Endodermal cell (in vitro differentiated cells): Measurements from ENCODE around the gene PCDH19. TPM values are rescaled to one million over a fixed set of nuclear protein-coding genes. Genes with fewer than 3 reads are reported as not detected.

Source experiments
- DNase-seq: peaks from one replicate; pipeline ENCODE4 v3.0.0-alpha.2; 2017
- H3K27ac ChIP-seq: 2 replicates; pipeline ENCODE4 v1.5.1; 2013; ENCODE audit warnings: mild to moderate bottlenecking, low read depth, low read length, moderate library complexity
- H3K27me3 ChIP-seq: 2 replicates; pipeline ENCODE4 v1.6.1; 2013; ENCODE audit warnings: mild to moderate bottlenecking, low read length, moderate library complexity; ENCODE audit not compliant: insufficient read depth, control insufficient read depth, poor library complexity, severe bottlenecking
- H3K36me3 ChIP-seq: 2 replicates; pipeline ENCODE4 v1.7.0; 2013; ENCODE audit warnings: mild to moderate bottlenecking, low read length, moderate library complexity; ENCODE audit not compliant: control insufficient read depth, insufficient read depth
- H3K4me1 ChIP-seq: one replicate; pipeline ENCODE4 v1.7.0; 2013; ENCODE audit warnings: low read length; ENCODE audit not compliant: control insufficient read depth, insufficient read depth
- H3K4me3 ChIP-seq: 2 replicates; pipeline ENCODE4 v1.5.1; 2013; ENCODE audit warnings: mild to moderate bottlenecking, low read length, moderate library complexity
- H3K9ac ChIP-seq: 2 replicates; pipeline ENCODE4 v1.6.1; 2013; ENCODE audit warnings: mild to moderate bottlenecking, low read length, moderate library complexity; ENCODE audit not compliant: poor library complexity, severe bottlenecking; ENCODE audit errors: extremely low read depth
- H3K9me3 ChIP-seq: 2 replicates; pipeline ENCODE4 v1.6.1; 2013; ENCODE audit warnings: mild to moderate bottlenecking, low read length, moderate library complexity; ENCODE audit not compliant: control insufficient read depth
- H3K27ac Mint-ChIP-seq: 2 replicates; pipeline ENCODE4 v1.8.0; 2020; ENCODE audit warnings: mixed read lengths
- H3K27me3 Mint-ChIP-seq: 2 replicates; pipeline ENCODE4 v1.8.0; 2021; ENCODE audit warnings: mild to moderate bottlenecking, mixed read lengths; ENCODE audit not compliant: insufficient read depth
- H3K36me3 Mint-ChIP-seq: 2 replicates; pipeline ENCODE4 v1.8.0; 2020; ENCODE audit warnings: low read depth, mixed read lengths
- H3K4me1 Mint-ChIP-seq: 2 replicates; pipeline ENCODE4 v1.8.0; 2020; ENCODE audit warnings: mixed read lengths
- H3K4me3 Mint-ChIP-seq: 2 replicates; pipeline ENCODE4 v1.8.0; 2020; ENCODE audit warnings: mild to moderate bottlenecking, moderate library complexity, mixed read lengths
- H3K9me3 Mint-ChIP-seq: 2 replicates; pipeline ENCODE4 v1.8.0; 2020; ENCODE audit warnings: mild to moderate bottlenecking, mixed read lengths
- CTCF ChIP-seq: fragments of 200-600 bp; sonication (generic); conservative IDR thresholded peaks from 2 replicates; pipeline ENCODE4 v1.5.0; 2021; ENCODE audit warnings: antibody characterized with exemption, mild to moderate bottlenecking
- WGBS, 2 experiments: methylation state at CpG; one replicate each; pipeline versions ENCODE4 v1.1.5 to v1.1.7; 2013; ENCODE audit warnings: missing lambda C conversion rate in 2 of 2, mixed read lengths in 1 of 2; ENCODE audit not compliant: insufficient coverage in 1 of 2, insufficient read length in 1 of 2; 5-methylcytosine and 5-hydroxymethylcytosine counted together
- total RNA-seq, 2 donors: library from RNA; stranded (reverse); fragmentation: NEBNext Ultra II Directional in 1 of 2; extraction: Animal tissue kit (Norgen Biotek cat#: 25700) in 1 of 2; gene quantifications; 2 replicates in 1 of 2; 3 replicates in 1 of 2; pipeline ENCODE4 v1.2.1, GENCODE V29; 2021

The PCDH19 gene
- total RNA-seq, 2 donors from 2014 or later = 0.20 to 1.5 TPM

DNA sequence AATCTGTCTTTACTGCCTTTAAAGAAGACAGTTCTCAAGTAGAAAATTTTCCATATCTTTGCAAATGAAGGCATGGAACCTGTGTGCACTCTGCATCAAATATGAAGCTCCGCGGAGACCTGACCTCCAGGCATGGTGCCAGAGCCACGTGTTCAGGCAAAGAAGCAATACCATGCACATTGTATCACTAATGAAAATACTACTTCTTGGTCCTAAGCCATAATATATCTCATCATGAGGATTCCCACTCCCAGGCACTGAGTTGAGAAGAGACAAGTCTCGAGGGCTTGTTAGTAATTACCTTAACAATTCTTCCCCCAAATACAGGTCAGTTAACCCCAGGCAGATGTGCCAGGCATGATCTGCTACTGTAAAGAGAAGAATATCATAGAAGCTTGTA is 56.7 kb downstream of the PCDH19 start:
- Histone ChIP-seq H3K4me1 (no peaks in the 10 kb centered on the region), H3K27me3 (no peaks in the 10 kb centered on the region), H3K4me3 (no peak overlapping the region), H3K27ac (no peak overlapping the region), H3K36me3 (no peaks in the 10 kb centered on the region), H3K9me3 (no peaks in the 10 kb centered on the region), H3K9ac (no peak overlapping the region)
- Mint-ChIP-seq H3K4me3 (no peak overlapping the region), H3K4me1 (peaks cover 5% of the 10 kb centered on the region), H3K36me3 (no peaks in the 10 kb centered on the region), H3K9me3 (no peaks in the 10 kb centered on the region), H3K27me3 (no peaks in the 10 kb centered on the region), H3K27ac (no peak overlapping the region)
- no peak for TF ChIP-seq CTCF
- 80 to 95% methylated on average over 1 to 4 of the region's 4 CpGs for WGBS, 2 experiments
- DNase-seq = no peak

DNA sequence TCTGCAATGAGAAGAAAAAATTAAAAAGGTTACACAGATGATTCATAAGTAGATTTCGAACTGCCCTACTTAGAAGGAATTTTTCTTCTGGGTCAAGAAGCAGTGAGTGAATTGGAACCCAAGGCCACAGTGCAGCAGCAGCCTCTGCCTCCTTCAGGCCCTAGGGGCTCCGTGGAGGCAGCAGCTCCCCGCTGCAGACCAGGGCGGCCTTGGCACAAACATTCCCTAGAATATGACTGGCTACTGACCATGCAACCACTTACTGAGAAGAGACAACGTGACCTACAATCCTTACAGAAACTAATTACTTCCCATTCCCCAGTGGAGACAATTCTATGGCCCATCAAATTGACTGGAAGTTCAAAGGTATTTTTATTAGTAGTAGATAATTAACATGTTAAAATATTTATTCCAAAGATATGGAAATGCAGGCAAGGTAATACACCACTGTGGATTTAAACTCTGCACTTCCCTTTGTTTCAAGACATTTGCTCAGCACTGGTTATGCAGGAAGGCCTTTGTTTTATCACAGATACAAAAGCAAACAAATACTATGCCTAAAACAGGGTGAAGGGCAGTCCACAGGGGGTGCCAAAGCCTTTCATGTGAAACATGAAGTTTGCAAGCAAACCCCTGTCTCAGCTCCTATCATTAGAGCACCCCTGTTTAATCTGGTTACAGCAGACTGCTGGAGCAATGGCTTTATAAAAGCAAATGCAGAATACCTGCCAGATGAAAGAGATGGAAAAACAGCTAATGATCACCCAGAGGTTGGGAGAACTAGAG is 59.2 kb downstream of the PCDH19 start:
- no peak for TF ChIP-seq CTCF
- H3K9ac ChIP-seq = no peak overlapping the region

GRCh38 chrX:100349391-100349790 is 60.7 kb downstream of the PCDH19 start:
- Mint-ChIP-seq H3K9me3 (no peaks in the 10 kb centered on the region), H3K4me1 (peaks cover 5% of the 10 kb centered on the region), H3K27ac (no peak overlapping the region), H3K4me3 (no peak overlapping the region), H3K36me3 (no peaks in the 10 kb centered on the region), H3K27me3 (no peaks in the 10 kb centered on the region)
- no peaks in the 10 kb centered on the region for H3K27me3 ChIP-seq
- H3K27ac ChIP-seq = no peak overlapping the region
- no peak for TF ChIP-seq CTCF
- H3K4me1 ChIP-seq = no peaks in the 10 kb centered on the region
- no peak overlapping the region for H3K9ac ChIP-seq
- no peak for DNase-seq
- no peaks in the 10 kb centered on the region for H3K36me3 ChIP-seq
- H3K4me3 ChIP-seq = no peak overlapping the region
- no peaks in the 10 kb centered on the region for H3K9me3 ChIP-seq

More for the DNA sequence above, 59.2 kb downstream of the PCDH19 start:
- no peak overlapping the region for H3K27ac ChIP-seq
- Mint-ChIP-seq H3K27me3 (no peaks in the 10 kb centered on the region), H3K9me3 (no peaks in the 10 kb centered on the region), H3K4me1 (peaks cover 5% of the 10 kb centered on the region), H3K4me3 (no peak overlapping the region), H3K36me3 (no peaks in the 10 kb centered on the region), H3K27ac (no peak overlapping the region)
- H3K36me3 ChIP-seq = no peaks in the 10 kb centered on the region
- peak; percentile 45 for DNase-seq
- H3K4me1 ChIP-seq = no peaks in the 10 kb centered on the region
- no peaks in the 10 kb centered on the region for H3K9me3 ChIP-seq
- H3K27me3 ChIP-seq = no peaks in the 10 kb centered on the region
- no peak overlapping the region for H3K4me3 ChIP-seq
- 56% methylated on average over 5 of the region's 5 CpGs; no CpG with 5 or more reads in 1 of the 2 experiments for whole genome bisulfite sequencing, 2 experiments
